HG03066 (cell line): ENCODE measurements around the gene PPARA.

Experiments
- ATAC-seq: cut with Tn5 transposase; IDR thresholded peaks from one replicate; pipeline ENCODE4 v1.9.1; 2021; ENCODE audit warnings: low read depth; ENCODE audit not compliant: unreplicated experiment

PPARA gene

DNA sequence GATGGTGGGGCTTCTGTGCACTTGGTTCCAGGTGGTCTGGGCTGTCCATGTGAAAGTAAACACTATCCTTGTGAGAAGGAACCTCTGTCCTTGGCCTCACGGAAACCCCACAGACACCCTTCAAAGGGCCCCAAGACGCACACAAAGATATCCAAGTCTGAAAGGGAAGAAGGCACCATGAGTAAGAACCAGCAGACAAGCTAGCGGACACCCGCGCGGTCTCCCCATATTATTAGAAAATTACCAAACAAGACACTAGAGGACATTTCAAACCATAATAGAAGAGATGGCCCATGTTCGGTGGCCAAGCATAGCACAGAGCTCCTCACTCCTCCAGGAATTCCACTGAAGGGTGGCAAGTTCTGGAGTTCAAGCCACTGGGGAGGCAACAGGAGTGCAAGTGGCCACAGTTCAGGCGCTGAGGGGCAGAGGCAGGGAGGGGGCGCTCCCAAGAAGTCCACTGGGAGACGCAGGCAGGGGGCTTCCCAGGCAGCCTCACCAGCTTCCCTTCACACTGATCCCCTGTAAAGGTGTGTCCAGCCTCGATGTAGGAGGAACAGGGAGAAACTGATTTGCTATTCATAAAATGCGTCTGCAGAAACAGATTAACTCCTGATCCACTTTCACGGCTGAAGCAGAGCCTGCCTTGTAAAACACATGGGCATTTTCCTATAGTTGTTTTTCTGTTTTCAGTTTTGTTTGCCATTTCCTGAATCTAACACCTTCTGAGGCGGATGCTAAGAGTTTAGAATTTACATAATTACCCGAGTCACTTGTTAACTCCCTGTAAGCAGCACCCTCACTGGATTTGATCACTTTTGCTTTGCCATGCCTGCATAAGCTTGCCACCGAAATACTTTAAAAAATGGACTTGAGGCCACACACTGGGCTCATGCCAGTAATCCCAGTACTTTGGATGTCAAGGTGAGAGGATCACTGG, 9.1 kb upstream of the PPARA start:
- ATAC-seq = no peak

DNA sequence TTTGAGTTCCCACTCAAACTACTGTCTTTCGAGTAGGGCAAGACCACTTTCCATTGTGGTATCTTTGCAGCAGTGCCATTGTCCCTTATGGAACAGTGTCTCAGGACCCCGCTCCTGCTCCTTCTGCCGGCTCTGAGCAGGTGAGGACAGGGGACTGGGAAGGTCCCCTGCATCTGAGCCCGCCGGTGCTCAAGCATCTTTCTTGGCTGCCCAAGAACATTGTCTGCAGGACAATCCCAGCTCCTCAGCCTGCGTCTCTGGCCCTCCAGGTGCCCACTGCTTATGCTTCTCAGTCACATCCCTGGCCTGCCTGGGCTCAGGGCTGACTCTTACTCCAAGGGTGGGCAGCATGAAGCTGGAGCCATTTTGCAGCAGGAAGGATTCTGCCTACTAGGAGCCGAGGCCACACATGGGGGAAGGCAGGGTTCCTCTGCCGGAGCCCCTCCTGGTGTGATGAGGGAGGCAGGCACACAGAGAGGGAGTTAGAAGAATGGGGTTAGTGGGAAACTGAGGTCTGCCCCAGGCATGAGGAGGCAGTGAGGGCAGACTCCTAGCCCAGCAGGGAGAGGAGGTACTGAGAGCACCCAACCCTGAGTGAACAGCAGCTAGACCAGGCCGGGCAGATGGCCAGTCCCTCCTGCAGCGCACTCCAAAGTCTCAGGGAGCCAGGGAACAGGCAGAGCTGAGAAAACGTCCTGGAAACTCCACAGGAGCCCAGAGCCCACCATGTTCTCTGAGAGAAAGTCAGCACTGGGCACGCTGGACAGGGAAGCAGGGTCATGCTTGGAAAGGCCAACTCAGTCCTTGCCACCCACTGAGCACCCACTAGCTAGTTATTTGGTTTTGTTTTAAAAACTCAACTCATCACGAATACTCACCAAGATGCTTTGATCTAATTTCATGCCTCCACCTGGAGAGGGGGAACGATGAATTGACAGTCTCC, 7.5 kb upstream of the PPARA start:
- ATAC-seq = no peak

DNA sequence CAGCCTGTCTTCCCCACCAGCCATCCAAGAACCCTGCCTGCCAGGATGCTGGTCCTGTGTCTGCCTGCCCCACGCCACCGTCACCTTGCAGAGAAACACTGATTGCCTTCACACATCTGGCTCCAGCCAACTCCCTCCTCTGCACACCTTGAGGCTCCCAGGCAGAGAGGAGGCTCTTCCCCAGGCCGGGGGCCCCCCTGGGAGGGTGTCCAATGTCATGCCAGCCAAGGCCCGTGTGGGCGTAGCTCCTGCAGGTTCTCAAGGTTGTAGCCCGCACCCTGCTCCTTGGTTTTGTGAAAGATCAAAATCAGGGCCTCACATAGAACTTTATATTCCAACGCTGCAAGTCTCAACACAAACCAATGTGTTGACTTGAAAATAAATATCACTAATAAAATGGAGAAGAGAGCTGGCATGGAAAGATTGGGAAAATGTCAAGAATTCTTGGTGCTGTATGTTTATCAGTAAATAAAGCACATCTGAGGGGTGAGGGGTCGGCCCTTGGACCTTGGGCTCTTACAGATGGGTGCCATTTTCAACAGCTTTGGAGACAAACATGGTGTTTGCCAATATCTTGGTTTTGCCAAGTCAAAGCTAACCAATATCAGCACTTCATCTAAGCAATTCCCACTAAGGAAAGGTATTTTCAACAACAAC, 6.7 kb upstream of the PPARA start:
- ATAC-seq = no peak

DNA sequence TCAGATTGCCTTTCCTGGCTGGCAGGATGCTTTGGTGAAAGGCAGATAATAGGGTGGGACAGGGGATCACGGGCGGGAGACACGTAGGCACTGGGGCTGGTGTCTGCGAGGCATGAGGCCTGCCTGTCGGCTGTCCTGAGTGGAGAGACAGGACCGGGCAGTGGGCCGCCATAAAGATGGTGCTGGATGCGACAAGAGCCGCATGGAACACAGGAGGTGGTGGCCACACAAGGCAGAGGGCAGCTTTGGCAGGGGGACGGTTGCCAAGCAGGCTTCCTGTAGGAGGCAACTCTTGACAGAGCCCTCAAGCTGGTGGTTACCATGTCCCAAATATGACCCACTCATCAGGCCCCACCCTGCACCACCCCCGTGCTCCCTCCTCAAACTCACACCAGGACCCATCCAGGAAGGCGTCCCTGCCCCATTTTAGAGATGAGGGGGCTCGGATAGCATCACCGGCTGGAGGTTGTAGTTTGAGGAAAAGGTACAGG, 4.9 kb upstream of the PPARA start:
- no peak for ATAC-seq

DNA sequence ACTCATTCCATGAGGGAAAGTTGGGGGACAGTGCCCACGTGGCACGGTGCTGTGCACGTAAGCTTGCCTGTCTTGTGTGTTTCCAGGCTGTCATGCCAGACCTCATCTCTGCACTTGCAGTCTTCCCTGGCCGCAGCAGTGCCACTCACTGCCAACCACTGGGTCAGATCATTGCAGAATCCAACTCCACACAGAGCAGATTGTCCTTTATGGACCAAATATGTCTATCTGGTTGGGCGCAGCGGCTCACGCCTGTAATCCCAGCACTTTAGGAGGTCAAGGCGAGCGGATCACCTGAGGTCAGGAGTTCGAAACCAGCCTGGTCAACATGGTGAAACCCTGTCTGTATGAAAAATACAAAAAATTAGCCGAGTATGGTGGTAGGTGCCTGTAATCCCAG, 4.4 kb upstream of the PPARA start:
- no peak for ATAC-seq

DNA sequence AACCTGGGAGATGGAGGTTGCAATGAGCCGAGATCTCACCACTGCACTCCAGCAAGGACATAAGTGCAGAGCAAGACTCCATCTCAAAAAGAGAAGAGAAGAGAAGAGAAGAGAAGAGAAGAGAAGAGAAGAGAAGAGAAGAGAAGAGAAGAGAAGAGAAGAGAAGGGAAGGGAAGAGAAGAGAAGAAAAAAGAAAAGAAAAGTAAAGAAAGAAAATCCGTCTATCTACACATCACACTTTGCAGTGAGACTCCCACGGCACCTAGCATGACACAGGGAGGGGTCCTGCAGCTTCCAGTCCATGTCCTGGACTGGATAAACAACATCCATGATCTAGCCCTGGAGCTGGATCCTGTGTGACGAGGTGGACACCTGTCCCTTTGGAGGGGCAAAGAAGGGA, 4.0 kb upstream of the PPARA start:
- no peak for ATAC-seq

DNA sequence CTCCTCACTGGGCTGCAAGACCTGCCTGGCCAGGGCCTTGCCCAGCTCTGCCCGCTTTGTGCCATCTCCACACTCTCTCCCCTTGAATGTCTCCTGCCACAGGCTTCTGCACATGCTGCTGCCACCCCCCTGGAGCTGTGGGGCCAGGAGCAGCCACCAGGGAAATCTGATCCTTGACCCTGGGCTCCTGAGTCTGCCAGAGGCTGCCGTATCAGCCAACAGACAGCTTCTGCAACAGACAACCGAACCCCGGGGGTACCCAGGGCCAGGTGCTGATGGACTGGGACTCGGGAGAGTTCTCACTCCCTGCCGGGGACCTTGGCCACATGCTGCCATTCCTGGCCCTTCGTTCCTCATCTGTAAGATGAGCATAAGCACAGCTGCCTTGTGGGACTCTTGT, 3.3 kb upstream of the PPARA start:
- no peak for ATAC-seq

DNA sequence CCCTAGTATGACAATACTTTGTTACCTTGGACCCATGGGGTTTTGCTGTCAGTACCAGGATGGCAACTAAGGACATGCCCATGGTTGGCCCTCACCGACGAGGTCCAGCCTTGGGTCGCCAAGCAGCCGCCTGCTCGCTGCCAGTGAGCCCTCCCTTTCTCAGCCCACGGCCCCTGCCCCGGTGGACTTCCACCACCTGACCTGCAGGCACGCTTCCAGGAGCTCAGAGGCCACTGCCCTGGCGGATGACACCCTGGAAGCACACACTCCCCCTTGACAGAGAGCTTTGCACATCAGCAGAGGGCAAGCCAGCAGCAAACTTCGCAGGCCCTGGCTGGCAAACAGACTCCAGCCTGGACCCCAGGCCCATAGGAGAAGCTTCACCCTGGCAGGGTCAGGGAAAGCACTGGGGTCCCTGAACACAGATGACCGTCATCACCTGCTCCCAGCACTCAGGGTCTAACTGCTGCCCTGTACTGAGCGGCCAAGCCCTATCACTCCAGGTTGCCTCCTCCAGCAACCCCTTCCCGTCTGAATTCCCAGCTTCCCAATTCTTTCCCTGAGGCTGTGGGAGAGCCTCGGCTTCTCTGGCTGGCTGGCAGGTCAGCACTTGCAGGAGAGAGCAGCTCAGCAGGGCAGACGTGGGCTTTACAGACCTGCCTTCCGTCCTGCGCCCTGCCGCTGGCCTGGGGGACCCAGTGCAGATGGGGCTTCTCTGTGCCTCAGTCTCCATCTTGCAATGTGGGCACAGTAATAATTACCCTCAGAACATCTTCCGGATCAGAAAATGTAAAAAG, 2.7 kb upstream of the PPARA start:
- ATAC-seq = no peak

DNA sequence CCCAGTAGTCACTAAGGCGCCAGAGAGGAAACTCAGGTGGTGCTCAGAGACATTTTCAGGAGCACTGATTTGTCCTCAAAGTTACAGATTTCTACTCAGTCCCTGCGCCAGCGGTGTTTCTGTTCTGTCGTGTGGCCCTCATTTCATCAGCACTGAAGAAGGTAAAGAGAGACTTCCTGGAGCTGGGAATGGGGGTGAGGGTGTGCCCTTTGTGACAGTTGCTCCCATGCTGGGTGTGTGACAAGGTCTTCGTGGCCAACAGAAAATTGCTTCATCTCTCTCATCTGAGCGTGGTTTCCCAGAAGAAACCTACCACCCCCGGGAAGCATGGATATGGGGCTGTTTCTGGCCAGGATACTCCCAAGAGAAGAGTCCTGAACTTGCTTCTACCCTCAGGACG, 2.0 kb upstream of the PPARA start:
- no peak for ATAC-seq

DNA sequence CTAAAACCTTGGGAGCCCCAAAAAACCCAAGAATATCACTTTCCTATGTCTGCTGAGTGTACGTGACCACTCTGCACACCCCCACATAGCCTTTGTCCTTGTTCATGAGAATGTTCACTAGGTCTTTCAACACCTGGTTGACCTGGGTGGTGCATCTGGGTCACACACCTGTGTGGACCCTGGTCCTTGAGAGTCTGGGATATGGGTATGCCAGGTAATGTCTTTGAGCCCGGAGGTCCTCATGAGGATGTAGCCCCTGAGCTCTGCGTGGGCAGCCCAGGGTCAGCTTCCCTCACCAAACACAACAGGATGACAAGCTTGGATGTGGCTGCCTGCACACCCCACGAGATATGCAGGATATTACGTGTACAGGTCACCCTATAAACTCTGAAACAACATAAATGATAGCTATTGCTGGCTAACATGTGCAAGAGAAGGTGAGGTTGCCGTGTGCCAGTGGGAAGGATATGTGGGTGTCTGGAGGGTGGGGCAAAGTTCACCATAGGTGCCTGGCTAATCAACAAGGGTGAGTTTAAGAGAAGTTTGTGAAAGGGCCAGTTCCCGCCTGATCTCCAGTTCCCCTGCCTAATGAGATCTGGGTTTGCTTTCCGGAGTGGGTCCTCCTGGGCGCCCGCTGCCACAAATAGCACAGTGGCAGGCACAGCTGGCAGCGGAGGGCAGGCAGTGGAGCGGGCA, 1.4 kb upstream of the PPARA start:
- ATAC-seq = no peak

DNA sequence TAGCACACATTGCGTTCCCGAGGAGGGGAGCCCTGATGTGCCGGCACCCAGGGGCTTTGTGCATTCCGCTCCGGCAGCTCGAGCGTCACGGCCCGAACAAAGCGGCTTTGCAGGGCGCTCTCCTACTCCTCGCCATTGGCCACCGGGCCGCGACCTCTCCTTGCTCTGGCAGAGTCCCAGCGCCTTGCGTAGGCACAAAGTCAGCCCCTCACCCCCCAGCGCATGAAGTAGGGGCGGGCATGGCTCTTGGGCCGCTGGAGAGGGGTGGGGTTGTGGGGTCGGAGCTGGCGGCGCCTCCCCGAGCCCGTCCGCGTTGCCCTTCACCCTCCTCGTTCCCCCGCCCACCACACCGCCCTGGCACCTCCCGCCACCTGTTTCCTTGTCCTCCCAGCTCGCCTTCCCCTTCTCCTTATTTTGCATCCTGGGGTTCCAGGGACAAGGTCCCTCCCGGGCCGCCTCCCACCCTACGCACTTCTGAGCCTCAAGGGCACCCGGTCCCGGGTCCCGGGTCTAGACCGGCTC, 753 bp upstream of the PPARA start:
- ATAC-seq = no peak

DNA sequence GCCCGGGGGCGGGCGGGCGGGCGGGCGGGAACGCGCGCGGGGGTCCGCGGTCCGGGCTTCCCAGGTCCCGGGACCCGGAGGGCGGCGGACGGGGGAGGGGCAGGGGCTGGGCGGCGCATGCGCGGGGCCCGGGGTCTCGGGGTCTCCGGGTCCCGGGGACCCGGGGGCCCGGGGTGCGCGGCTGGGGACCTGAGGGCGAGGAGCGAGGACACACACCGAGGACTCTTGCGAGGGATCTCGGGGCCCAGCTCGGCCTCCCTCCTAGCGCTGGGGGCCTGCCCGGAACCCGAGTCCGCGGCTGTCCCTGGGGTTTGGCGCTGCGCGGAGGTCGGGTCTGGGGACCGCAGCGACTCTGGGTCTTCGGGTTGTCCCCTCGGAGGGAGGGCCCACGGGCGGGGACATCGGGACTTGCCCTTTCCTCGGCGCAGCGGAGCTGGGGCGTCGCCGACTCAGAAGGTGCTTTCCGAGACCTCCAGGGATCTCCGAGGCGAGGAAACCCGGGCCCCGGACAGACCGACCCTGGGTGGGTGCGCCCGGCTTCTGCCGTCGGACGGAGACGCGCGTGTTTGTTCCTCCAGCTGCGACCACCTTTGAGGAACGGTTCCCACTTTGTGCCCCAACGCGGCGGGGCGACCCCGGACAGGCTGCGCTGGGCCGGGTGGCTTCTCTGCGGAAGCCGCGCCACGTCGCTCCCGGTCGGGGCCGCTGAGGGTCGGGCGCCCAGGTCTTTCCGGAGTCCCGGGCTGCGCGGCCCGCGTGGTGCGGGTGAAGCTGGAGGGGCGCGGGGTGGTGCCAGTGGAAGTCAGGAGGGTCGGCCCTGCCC, 540 bp downstream of the PPARA start:
- ATAC-seq = peak; percentile 13

DNA sequence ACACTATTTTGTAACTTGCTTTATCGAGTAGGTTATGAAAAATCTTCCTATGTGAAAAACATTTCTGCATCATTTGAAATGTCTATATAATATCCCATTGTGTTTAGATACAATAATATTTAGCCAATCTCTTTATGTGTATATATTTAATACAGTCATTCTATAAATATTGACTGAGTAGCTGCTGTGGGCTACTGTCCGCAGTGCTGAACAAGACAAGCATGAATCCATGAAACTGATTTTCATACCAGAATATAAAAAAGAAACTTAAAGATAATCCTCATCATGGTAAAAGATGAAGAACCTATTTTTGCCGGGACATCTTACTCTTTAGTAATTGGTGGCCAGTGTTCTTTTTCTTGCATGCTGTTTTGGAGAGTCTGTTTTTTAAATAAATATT, 3.6 kb downstream of the PPARA start:
- no peak for ATAC-seq

DNA sequence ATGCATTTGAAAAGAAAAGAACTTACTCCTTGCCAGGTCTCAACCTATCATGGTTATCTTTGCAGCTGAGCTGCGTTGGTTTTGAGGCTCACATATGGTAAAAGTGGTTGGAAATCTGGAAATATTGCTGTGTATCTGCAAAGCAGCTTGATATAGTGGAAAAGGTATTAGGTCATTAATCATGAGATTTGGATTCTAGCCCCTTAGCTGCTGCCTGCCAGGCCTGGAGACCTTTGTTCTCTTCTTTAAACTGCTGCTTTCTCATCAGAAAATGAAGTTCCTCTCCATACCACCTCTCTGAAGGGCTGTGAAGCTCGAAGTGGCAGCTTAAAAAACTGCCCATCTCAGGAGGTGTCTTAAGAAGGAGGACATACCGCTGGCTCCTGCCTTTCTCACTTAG, 5.7 kb downstream of the PPARA start:
- no peak for ATAC-seq

DNA sequence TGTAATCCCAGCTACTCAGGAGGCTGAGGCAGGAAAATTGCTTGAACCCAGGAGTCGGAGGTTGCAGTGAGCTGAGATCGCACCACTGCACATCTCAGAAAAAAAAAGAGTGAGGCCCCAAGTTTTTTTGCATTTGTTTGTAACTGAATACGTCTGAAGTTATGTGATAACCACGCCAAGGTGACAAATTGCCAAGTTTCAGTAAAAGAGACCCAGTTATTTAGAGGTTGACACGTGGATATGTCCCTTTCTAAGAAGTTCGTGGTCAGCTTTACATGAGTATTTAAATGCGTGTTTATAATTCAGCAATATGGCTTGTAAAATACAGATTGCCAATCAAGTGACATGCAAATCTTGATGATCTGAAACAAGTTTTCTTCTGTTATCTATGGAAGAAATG, 8.0 kb downstream of the PPARA start:
- ATAC-seq = no peak

DNA sequence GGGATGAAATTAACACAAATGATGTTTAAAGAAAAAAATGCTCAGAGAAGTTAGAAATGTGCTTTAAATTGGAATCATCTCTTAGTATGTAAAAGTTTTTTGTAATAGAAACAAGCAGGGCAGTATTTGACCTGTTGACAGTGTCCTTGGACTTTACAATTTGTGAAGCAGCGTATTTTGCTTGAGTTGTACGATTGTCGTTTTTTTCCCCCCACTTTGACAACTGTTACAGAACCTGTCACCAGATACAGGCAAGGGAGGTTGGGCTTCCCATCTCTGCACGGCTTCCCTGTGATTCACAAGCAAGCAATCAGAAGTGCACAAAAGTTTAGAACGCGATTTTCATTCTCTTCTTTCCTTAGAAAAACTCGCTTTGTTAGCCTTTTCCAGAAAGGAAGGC, 8.9 kb downstream of the PPARA start:
- no peak for ATAC-seq

DNA sequence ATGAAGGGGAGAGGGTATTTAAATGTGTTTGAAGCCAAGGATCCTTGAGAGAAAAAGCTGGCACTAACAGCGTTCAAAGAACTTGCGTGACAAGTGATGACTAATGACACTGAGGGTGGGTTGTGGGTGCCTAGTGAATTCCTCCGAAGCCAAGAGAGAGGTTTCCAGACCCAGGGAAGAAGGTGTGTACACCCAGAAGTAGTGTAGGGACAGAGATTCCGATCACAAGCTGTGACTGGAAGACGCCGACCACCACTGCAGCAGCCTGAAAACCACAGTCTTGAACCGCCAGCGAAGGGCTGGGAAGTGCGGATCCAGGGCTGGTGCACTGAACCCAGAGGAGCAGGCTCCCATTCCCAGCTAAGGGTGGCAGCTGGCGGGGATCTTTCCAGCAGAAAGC, 9.5 kb downstream of the PPARA start:
- ATAC-seq = no peak

DNA sequence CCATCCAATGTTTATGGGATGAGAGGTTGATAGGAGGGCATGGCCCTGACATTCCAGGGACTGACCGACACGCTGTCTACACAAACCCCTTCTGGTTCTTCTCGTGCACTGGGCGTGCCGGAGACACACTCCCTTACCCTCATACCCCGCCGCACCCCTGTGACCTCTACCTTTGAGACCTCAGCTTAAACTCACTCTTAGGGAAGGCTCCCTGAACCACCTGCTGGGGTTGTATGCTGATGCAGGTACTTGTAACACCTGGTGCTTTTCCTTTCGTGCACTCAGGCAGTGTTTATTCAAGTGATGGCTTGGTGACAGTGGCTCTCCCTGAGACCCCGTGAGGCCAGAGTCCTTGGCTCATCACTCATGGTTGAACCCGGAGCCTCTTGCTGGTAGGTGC, 12.0 kb downstream of the PPARA start:
- ATAC-seq = no peak
